Stimulated activated CD4-positive, alpha-beta T cell treated with anti-CD3 and anti-CD28 coated beads, Interleukin-2, amount 100 ng/mL, for 24 hours (primary cell): Measurements from ENCODE around the gene OS9.
"Not testable (repeated sequence)": the region's sequence is repeated elsewhere in the genome, so short reads cannot be mapped to it uniquely, and the experiment has no call there.

Source experiments
- DNase-seq, 2 donors: peaks; one replicate each; pipeline ENCODE4 v3.0.0-alpha.2; 2020

OS9 gene, protein sequence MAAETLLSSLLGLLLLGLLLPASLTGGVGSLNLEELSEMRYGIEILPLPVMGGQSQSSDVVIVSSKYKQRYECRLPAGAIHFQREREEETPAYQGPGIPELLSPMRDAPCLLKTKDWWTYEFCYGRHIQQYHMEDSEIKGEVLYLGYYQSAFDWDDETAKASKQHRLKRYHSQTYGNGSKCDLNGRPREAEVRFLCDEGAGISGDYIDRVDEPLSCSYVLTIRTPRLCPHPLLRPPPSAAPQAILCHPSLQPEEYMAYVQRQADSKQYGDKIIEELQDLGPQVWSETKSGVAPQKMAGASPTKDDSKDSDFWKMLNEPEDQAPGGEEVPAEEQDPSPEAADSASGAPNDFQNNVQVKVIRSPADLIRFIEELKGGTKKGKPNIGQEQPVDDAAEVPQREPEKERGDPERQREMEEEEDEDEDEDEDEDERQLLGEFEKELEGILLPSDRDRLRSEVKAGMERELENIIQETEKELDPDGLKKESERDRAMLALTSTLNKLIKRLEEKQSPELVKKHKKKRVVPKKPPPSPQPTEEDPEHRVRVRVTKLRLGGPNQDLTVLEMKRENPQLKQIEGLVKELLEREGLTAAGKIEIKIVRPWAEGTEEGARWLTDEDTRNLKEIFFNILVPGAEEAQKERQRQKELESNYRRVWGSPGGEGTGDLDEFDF

DNA sequence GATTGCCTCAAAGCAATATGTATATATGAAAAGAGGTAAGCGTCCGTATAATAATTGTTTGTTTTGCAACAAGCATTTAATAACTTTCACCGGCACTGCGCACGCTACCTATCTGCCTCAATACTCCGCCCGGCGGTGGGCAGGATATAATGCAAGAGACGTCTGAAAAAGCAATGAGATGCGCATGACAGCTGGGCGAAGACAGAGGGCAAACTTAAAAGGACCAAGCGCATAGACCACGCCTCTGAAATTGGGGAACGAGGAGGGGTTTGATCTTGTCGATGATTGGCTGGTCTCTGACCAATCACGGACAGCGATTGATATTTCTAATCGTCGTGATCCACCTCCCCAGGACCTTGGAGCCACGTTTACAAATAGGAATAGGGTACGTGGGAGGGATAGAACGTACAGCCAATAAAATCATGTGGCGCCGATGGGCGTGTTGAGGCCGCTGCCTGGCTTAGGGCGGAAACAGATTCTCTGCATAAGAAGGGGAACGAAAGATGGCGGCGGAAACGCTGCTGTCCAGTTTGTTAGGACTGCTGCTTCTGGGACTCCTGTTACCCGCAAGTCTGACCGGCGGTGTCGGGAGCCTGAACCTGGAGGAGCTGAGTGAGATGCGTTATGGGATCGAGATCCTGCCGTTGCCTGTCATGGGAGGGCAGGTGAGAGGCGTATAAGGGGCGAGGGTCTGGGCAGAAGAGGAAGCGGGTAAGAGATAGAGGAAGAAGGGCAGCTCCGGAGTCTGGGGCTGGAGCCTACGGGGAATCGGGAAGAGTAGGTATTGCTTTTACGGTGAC lies at the start of gene OS9:
Gene OS9, plus strand, starts transcription at position 474 of the 800 bp plus-strand sequence. Its CDS starts 30 bp downstream, at position 504.
- DNase-seq, result peak; percentile 91 to 95

DNA sequence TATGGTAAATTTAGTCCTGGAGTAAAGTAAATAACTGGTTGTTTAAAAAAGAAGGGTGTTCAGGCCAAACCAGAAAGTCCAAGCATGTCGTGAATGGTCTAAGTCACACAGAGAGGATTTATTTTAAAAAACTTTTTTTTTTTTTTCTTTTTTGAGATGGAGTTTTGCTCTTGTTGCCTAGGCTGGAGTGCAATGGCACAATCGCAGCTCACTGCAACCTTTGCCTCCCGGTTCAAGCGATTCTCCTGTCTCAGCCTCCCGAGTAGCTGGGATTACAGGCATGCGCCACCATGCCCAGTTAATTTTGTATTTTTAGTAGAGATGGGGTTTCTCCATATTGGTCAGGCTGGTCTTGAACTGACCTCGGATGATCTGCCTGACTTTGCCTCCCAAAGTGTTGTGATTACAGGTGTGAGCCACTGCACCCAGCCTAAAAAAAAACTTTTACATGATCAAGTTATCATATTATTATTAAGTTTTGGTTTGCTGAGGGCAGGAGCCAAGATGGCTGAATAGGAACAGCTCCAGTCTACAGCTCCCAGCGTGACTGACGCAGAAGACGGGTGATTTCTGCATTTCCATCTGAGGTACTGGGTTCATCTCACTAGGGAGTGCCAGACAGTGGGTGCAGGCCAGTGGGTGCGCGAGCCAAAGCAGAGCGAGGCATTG lies 47.8 kb upstream of the OS9 start:
- not testable (repeated sequence) for DNase-seq

DNA sequence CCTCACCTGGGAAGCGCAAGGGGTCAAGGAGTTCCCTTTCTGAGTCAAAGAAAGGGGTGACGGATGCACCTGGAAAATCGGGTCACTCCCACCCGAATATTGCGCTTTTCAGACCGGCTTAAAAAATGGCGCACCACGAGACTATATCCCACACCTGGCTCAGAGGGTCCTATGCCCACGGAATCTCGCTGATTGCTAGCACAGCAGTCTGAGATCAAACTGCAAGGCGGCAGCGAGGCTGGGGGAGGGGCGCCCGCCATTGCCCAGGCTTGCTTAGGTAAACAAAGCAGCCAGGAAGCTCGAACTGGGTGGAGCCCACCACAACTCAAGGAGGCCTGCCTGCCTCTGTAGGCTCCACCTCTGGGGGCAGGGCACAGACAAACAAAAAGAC lies 47.3 kb upstream of the OS9 start:
- not testable (repeated sequence) for DNase-seq

DNA sequence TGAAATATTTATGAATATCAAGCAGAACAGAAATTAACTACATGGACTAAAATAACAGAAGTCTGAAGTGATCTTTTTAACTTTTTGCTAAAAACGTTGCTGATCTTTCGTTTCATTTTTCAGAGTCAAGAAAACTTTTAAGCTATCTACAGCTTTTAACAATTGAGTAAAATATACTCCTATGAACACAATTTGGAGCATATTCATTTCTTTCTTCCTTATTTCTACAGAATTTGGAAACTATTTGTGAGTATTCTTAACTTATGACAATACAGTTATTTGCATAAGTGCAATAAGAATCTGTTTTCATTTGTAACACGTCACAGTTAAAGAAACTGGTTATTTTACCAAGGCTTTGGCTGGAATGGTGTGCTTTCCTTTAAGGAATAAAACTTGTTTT lies 39.9 kb upstream of the OS9 start:
- no peak for DNase-seq

DNA sequence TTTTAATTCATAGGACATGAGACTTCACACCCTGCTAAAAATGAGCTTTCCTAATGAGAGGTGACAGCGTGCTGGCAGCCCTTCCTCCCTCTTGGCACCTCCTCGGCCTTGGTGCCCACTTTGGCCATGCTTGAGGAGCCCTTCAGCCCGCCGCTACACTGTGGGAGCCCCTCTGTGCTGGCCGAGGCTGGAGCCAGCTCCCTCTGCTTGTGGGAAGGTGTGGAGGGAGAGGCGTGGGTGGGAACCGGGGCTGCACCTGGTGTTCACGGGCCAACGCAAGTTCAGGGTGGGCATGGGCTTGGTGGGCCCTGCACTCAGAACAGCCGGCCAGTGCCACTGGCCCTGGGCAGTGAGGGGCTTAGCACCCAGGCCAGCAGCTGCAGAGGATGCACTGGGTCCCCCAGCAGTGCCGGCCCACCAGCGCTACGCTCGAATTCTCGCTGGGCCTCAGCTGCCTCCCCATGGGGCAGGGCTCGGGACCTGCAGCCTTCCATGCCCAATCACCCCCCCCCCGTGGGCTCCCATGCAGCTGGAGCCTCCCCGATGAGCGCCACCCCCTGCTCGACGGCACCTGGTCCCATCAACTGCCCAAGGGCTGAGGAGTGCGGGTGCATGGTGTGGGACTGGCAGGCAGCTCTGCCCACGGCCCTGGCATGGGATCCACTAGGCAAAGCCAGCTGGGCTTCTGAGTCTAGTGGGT lies 38.2 kb upstream of the OS9 start:
- DNase-seq, result no peak

DNA sequence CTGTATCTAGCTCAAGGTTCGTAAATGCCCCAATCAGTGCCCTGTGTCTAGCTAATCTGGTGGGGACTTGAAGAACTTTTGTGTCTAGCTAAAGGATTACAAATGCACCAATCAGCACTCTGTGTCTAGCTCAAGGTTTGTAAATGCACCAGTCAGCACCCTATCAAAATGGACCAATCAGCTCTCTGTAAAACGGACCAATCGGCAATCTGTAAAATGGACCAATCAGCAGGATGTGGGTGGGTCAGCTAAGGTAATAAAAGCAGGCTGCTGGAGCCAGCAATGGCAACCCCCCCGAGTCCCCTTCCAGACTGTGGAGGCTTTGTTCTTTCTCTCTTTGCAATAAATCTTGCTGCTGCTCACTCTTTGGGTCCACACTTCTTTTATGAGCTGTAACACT lies 37.5 kb upstream of the OS9 start:
- DNase-seq, result not testable (repeated sequence)

DNA sequence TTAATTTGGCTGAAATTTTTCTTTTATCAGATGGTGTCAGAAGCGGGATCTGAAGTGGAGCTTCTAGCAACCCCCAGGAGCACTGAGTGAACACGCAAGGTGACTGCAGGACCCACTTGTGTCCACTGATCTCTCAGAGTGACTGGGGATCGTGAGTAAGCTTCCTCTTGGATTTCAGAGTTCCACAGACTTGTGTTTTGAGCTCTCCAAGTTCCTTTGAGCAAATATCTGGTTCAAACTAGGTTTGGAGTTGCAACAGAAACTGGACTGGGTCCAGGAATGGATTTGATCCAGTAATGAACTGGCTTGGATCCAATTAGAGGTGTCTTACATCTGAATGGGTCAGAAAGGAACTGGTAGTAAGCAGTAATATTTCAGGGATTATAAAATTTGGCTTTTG lies 36.2 kb upstream of the OS9 start:
- DNase-seq, result no peak

DNA sequence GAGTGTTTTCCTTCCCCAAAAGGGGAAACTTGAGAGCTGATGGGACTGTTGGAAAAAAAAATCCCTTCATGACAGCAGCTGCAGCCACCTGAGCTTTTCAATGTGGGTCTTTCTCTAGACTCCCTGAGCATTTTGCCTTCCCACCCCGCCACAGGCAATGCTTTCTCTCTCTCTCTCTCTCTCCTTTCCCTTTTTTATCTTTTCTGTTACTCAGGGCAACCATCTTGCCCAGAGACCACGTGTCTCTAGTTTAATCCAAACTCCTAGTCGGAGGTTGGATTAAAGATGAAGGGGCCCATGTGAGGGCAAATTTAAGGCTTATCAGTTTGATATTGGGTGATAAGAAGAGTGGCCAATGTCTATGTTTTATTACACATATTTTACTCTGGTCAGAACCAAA lies 35.0 kb upstream of the OS9 start:
- DNase-seq, result no peak

DNA sequence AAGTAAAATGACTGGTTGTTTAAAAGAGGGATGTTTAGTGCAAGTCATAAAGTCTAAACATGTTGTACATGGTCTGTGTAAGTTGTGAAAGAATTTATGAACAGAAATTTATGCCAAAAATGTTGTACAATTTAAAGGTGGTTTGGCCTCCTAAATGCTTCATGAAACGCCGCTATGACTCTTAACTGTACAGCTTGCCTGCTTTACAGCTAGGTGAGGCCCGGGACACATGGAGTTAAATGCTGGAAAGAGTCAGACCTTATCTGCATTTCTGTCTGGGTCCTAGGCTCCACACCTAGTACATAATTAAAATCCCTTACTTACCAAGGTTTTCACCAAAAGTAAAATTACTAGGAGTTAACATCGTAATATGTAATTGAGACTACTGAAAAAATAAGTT lies 32.6 kb upstream of the OS9 start:
- DNase-seq, result no peak

DNA sequence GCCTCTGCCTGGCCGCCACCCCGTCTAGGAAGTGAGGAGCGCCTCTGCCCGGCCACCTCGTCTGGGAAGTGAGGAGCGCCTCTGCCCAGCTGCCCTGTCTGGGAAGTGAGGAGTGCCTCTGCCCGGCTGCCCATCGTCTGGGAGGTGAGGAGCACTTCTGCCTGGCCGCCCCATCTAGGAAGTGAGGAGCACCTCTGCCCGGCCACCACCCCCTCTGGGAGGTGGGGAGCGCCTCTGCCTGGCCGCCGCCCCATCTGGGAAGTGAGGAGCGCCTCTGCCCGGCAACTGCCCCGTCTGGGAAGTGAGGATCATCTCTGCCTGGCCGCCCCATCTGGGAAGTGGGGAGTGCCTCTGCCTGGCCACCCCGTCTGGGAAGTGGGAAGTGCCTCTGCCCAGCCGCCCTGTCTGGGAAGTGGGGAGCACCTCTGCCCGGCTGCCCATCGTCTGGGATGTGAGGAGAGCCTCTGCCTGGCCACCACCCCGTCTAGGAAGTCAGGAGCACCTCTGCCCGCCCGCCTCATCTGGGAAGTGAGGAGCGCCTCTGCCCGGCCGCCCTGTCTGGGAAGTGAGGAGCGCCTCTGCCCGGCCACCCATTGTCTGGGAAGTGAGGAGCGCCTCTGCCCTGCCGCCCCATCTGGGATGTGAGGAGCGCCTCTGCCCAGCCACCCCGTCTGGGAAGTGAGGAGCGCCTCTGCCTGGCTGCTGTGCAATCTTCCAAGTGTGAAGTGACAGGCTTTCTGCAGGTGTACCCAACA lies 28.7 kb upstream of the OS9 start:
- DNase-seq, result not testable (repeated sequence)

DNA sequence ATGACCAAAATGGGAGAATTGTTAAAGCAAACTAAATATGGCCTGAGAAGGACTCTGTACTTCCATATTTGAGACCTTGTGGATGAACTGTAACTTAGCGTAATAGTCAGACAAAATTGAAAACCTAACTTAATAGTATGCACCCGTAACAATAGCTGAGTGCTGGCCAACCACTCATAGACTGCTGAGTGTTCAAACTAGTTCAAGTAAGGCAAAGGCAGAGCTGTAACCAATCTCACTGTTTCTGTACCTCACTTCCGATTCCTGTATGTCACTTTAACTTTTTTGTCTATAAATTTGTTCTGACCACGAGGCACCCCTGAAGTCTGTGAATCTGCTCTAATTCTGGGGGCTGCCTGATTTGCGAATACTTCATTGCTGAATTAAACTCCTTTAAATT lies 27.0 kb upstream of the OS9 start:
- DNase-seq, result no peak

DNA sequence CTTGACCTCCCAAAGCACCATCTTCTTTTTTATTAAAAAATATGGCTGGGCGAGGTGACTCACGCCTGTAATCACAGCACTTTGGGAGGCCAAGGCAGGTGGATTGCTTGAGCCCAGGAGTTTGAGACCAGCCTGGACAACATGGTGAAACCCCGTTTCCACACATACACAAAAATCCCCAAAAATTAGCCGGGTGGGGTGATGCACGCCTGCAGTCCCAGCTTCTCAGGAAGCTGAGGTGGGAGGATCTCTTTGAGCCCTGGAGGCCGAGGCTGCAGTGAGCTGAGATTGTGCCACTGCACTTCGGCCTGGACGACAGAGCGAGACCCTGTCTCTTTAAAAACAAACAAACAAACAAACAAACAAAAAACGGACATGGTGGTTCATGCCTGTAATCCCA lies 24.2 kb upstream of the OS9 start:
- DNase-seq, result not testable (repeated sequence)

DNA sequence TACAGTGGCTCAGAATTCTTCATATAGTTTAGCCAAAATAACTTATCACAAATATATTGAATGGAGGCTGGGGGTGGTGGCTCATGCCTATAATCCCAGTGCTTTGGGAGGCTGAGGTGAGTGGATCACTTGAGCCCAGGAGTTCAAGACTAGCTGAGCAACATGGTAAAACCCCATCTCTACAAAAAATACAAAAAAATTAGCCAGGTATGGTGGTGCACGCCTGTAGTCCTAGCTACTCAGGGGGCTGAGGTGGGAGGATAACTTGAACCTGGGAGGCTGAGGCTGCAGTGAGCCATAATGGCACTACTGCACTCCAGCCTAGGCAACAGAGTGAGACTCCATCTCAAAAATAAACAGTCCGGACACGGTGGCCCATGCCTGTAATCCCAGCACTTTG lies 22.1 kb upstream of the OS9 start:
- DNase-seq, result not testable (repeated sequence)

DNA sequence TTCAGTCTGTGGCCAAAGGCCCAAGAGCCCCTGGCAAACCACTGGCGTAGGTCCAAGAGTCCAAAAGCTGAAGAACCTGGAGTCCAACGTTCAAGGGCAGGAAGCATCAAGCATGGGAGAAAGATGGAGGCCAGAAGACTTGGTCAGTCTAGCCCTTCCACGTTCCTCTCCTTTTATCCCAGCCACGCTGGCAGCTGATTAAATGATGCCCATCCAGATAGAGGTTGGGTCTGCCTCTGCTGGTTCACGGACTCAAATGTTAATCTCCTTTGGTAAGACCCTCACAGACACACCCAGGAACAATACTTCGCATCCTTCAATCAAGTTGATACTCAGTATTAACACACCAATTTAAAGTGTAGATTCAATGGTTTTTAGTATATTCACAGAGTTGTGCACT lies 21.1 kb upstream of the OS9 start:
- DNase-seq, result no peak

DNA sequence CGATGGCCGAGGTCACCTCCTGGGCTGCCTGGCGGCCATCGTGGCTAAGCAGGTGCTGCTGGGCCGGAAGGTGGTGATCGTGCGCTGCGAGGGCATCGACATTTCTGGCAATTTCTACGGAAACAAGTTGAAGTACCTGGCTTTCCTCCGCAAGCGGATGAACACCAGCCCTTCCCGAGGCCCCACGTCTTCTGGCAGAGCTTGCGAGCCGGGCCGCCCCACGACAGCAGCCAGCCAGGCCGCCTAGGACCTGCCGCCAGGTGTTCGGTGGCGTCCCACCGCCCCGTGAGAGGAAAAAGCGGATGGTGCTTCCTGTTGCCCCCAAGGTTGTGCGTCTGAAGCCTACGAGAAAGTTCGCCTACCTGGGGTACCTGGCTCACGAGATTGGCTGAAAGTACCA lies 19.2 kb upstream of the OS9 start:
- no peak for DNase-seq

DNA sequence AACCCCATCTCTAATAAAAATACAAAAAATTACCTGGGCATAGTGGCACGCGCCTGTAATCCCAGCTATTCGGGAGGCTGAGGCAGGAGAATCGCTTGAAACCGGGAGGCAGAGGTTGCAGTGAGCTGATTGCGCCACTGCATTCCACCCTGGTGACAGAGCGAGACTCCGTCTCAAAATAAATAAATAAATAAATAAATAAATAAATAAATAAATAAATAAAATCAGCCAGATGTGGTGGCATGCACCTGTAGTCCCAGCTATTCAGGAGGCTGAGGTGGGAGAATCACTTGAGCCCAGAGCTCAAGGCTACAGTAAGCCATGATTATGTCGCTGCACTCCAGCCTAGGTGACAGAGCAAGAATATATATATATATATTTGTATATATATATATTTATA lies 16.0 kb upstream of the OS9 start:
- DNase-seq, result not testable (repeated sequence)

DNA sequence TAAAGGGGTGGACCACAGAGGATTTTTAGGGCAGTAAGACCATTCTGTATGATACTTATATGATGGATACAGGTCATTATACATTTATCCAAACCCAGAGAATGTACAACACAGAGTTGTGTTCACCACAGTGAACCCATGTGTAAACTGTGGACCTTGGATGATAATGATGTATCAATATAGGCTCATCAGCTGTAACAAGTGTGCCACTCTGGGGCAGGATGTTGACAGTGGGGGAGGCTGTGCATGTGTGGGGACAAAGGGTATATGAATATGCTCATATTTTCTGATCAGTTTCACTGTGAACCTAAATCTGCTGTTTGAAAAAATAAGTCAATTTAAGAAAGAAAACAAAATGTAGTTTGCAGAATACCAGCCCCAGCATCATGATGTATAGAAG lies 14.2 kb upstream of the OS9 start:
- no peak for DNase-seq

DNA sequence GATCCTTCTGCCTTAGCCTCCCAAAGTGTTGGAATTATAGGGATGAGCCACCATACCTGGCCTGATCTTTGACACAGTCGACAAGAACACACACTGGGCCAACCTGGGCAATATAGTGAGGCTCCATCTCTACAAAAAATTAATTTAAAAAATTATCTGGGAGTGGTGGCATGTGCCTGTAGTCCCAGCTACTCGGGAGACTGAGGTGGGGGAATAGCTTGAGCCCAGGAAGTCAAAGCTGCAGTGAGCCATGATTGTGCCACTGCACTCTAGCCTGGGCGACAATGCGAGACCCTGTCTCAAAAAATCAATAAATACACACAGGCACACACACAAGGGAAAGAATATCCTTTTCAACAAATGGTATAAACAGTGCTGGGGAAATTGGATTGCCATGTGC lies 6.1 kb upstream of the OS9 start:
- no peak for DNase-seq

DNA sequence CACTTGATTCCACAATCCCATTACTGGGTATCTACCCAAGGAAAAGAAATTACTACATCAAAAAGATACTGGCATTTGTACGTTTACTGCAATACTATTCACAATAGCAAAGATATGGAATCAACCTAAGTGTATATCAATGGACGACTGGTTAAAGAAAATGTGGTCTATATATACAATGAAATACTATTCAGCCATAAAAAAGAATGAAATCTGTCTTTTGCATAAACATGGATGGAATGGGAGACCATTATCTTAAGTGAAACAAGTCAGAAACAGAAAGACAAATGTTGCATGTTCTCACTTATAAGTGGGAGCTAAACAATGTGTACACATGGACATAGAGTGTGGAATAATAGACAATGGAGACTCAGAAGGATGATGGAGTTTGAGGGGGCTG lies 5.0 kb upstream of the OS9 start:
- DNase-seq, result no peak

DNA sequence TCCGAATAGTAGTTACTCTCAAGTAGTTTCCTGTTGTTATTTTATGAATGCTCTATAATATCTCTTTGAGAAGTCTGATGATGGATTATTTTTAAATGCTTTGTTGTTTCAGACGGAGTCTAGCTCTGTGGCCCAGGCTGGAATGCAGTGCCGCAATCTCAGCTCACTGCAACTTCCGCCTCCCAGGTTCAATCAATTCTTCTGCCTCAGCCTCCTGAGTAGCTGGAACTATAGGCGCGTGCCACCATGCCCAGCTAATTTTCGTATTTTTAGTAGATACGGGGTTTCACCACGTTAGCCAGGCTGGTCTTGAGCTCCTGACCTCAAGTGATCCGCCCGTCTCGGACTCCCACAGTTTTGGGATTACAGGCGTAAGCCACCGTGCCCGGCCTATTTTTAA lies 1.4 kb upstream of the OS9 start:
- no peak for DNase-seq

DNA sequence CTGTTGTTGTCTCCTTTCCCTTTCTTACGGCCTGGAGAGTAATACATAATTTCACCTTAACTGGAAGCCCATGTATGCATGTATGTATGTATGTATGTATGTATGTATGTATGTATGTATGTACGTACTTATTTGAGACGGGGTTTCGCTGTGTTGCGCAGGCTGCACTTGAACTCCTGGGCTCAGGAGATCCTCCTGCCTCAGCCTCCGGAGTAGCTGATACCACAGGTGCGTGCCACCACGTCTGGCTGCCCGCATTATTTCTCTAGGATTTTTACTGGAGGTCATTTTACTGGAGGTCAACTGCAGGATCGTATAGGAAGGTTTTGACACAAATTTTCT lies 644 bp upstream of the OS9 start:
- no peak for DNase-seq

DNA sequence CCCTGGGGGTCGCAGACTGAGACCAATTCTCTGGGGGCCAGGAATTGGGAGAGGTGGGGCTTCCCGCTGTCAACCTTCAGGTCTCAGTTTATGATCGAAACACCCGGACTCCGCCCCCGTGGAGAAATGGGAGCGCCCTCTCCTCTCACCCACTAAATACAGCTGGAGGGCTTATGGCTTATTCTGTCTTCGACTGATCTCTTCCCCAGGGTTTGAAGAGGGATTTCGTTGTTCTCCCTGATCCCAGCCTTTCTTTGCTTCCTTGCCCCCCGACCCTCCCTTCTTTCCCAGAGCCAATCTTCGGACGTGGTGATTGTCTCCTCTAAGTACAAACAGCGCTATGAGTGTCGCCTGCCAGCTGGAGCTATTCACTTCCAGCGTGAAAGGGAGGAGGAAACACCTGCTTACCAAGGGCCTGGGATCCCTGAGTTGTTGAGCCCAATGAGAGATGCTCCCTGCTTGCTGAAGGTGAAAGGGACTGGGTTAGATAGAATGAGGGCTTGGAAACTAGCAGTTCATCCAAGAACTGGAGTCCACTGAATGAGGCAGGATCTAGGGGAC lies 607 bp downstream of the OS9 start:
- peak in 1 of 2 donors; percentile 3 for DNase-seq
